Tibial nerve (tissue), 3 donors: ENCODE results near the gene SH2D3A.

Experiments
- CTCF ChIP-seq, 5 experiments: fragments of 200-600 bp in 3 of 5; fragments of 450-650 bp in 2 of 5; sonication (generic) in 3 of 5; IDR thresholded peaks; one replicate each; pipeline ENCODE4 v1.5.1; 2016 to 2019; ENCODE audit warnings: antibody characterized with exemption in 5 of 5, mild to moderate bottlenecking in 3 of 5, moderate library complexity in 2 of 5
- POLR2A ChIP-seq, 2 donors: fragments of 450-650 bp; IDR thresholded peaks; one replicate each; pipeline ENCODE4 v1.6.1; 2017; ENCODE audit warnings: antibody characterized with exemption in 2 of 2, mild to moderate bottlenecking in 2 of 2, moderate library complexity in 2 of 2

- TF ChIP-seq CTCF (IDR thresholded peaks at IDR 0.05) (no peak), POLR2A (IDR thresholded peaks at IDR 0.05) (no peak)
Measured at GRCh38 chr19:6811906-6812305, 44.7 kb upstream of the SH2D3A start.
